GM18511 (cell line): ENCODE measurements around the gene DNAJB6.

ENCODE experiments used
- ATAC-seq: cut with Tn5 transposase; IDR thresholded peaks from one replicate; pipeline ENCODE4 v1.9.1; 2021; ENCODE audit warnings: mild to moderate bottlenecking, moderate library complexity; ENCODE audit not compliant: unreplicated experiment

Gene DNAJB6

DNA sequence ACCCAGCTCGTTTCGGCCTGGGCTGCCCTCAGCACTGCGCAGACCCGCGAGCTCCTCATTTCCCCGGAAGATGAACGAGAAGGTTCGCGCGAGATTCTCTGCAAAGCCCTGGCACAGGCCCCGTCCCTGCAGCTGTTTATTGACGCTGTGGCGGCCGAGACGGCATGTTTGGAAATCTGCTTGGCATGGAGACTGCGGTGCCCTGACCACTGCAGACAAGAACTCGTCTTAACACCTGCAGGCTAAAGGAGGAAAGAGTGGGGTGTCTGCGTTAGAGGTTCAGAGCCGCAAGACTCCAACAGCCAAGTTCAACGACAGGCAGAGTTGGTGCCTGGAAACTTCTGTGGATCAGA is 125.6 kb downstream of the DNAJB6 start:
- no peak for ATAC-seq

DNA sequence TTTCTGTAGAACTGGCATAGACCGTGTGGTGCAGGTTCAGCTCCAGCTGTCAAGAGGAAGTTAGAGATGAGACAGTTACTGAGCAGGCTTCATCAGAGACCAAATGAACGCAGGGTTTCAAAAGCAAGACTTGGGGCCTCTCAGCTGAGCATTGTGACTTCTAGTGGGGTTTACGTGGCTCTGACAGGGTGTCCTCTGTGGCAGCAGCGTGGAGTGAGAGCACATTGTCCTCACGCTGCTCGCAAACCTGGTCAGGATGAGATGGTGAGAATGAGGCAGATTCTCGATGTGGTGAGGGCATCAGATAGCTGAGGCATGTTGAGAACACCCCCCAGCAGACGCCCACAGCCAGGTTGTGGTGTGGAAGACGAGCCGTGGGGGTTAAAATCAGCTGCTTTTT is 126.0 kb downstream of the DNAJB6 start:
- no peak for ATAC-seq

DNA sequence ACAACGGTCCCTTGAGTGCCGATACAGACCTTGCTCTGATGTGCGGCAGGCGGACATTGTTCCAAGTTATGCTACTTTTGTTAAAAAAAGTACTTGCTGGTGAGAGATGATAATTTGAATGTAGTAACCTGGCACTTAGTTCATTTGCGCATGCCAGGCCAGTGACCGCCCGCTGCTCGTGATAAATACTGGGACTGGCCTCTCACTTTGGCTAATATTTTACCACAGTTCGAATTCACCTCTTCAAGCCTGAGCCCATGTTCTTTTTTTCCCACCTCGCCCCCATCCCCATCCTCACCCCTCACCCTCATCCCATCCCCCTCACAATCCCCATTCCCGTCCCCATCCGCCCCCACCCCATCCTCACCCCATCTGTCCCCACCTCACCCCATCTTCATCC is 126.4 kb downstream of the DNAJB6 start:
- no peak for ATAC-seq

DNA sequence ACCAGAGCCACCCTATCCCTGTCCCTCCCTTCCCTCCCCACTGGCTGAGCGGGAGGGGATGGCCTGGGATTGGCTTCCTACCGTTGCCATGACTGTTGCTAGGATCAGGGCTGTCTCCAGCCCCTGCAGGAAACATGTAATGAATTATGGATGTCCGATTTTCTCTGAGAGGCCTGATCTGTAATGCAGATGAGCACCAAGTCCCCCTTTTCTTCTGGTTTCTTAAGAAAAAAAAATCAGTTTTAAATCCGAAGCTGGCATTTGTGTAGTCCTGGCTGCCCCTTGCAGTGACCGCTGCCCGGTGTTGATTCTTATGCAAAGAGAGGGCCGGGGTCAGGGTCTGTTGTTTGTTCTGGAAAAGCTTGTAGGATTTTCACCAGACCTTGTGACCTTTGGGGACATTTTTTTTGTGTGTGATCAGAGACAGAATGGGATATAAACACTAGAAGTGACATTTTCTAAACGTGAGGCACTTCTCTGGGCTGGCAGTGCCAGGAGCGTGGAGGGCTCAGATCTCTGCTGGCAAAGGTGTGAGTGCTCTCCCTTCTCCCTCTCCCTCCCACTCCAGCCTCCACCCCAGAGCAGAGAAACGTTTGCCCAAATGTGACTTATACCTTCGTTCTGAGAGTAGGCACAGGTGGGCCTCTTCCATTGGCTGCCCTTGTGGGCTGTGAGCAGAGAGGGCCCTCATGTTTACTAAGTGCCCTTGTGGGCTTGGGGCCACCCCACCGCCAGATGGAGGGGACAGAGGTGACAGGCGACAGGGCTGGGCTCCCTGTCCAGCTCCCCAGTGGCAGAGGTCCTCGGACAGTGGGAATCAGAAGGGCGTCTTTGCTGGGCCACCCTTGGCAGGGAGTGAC is 127.5 kb downstream of the DNAJB6 start:
- ATAC-seq = no peak

DNA sequence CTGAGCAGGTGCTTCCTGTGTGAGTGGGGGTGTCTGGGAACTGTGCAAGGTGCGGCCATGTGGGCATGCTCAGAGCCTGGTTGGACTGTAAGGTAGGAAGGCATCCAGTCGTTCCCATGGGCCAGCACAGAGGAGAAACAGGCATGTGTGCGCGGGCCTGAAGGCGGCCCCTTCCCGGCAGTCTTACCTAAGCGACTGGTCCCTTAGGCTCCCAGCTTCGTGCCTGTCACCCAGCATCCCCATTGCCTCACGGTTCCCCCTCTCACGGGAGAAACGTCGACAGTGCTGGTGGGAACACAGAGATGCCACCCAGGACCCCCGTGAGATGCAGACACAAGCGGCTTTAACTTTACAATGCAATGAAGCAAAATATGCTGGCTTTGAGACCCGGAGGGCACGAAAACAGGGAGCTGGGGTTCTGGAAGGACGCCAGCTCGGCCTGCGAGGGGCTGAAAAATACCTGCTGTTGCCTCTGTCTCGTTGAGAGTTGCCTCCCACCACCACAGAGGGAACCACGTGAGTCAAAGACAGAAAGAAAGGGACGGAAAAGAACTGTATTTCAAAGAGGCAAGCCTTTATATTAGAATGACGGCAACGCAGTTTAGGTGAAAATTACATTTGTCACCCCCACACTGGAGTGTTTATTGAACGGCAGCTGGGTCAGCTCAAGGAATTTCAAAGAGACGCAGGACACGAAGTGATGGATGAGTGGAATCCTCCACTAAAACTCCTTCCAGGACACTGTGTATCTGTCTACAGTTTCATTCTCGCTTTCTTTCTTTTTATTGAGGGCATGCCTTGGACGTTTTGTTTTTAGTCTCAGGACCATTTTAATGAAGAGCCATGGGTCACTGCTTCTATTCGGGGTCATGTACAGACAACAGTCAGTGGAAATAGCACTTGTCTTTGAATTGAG is 128.4 kb downstream of the DNAJB6 start:
- ATAC-seq = no peak

DNA sequence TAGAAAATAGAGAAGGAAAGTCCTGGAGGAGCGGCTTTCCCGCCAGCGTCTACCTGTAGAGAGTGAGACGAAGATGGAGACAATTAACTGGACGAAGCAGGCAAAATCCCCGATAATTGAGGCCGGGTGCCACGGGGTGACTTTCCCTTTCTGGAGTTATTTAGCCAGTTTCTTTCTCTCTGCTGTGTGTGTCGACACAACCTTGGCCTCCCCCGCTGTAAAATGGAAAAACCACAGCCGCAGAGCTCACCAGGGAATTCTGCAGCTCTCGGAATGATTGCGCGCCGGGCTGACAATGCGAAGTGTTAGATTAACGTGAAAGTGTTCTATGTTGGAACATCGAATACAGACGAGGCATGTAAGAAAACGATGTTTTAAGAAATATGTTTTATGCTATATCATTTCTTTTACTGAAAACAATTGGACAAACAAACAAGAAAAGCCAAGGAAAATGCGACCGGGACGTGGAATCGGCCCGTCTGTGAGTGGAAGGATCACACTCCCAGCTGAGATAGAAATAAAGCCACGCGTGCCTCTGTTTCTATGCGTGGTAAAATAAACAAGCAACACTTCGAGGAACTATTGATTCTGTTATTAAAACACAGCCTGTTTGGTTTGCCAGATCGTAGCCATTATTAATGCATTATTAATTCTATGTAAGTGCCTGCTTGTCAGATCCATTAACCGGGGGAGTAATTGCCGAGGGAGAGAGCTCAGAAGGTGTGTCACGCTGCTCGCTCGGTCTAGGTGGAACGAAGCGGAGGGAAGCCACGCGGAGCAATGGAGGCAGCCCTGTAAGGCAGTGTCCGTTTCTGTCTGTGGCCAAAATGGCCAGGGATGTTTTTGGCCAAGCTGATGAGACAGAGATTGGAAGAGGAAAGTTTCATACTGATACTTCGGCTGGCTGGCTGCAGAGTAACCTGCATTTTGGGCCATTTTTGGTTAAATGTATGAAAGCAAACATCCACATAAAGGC is 129.4 kb downstream of the DNAJB6 start:
- ATAC-seq = no peak

DNA sequence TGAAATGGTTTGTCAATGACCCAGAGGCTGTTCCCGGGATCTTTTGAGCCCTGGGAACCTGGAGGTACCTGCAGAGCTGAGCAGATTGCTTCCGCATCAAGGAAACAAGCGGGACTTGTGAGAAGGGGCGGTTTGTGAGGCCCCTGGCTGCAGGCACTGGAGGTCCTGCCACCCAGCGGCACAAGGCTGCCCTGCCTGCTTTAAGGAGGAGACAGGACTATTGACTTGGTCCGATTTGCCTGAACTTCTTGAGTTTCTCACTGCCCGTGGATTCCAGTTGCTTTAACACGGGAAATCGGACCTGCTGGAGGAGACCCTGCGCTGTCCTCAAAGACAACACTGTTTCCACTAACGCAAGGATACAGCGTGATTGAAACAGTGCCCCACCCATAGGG is 130.1 kb downstream of the DNAJB6 start:
- no peak for ATAC-seq
